Suppressor macrophage (primary cell): ENCODE measurements around the gene MTUS2.
"Not testable (repeated sequence)": the region's sequence is repeated elsewhere in the genome, so short reads cannot be mapped to it uniquely, and the experiment has no call there.

ENCODE experiments used
- DNase-seq, 4 experiments: peaks; one replicate each; pipeline ENCODE4 v3.0.0-alpha.2; 2020 to 2022

MTUS2 gene

GRCh38 chr13:29336356-29336755 lies 516.2 kb downstream of the MTUS2 start:
- DNase-seq: no peak

GRCh38 chr13:29339386-29340272 lies 519.5 kb downstream of the MTUS2 start:
- no peak for DNase-seq

- DNase-seq: not testable (repeated sequence)
These were observed 525.9 kb downstream of the MTUS2 start for GRCh38 chr13:29345860-29346582.

GRCh38 chr13:29355029-29355428 lies 534.9 kb downstream of the MTUS2 start:
- no peak for DNase-seq

- DNase-seq: no peak
These were observed 539.0 kb downstream of the MTUS2 start for GRCh38 chr13:29359181-29359580.

GRCh38 chr13:29361716-29362115 lies 541.6 kb downstream of the MTUS2 start:
- no peak for DNase-seq

GRCh38 chr13:29362849-29363604 lies 542.9 kb downstream of the MTUS2 start:
- peak; percentile 23 to 65 (median 52) for DNase-seq

- DNase-seq: peak; percentile 4 to 43 (median 12)
These were observed 549.1 kb downstream of the MTUS2 start for GRCh38 chr13:29369060-29369743.

GRCh38 chr13:29379281-29379680 lies 559.1 kb downstream of the MTUS2 start:
- DNase-seq: no peak

- DNase-seq: no peak
These were observed 559.7 kb downstream of the MTUS2 start for GRCh38 chr13:29379865-29380264.

- no peak for DNase-seq
These were observed 561.9 kb downstream of the MTUS2 start for GRCh38 chr13:29382021-29382420.

GRCh38 chr13:29383476-29383875 lies 563.3 kb downstream of the MTUS2 start:
- no peak for DNase-seq

- DNase-seq: no peak
These were observed 564.3 kb downstream of the MTUS2 start for GRCh38 chr13:29384466-29384865.

- DNase-seq: no peak
These were observed 564.7 kb downstream of the MTUS2 start for GRCh38 chr13:29384871-29385270.

GRCh38 chr13:29386246-29386645 lies 566.1 kb downstream of the MTUS2 start:
- DNase-seq: no peak

- DNase-seq: not testable (repeated sequence)
These were observed 570.5 kb downstream of the MTUS2 start for GRCh38 chr13:29390598-29390997.

GRCh38 chr13:29396446-29396845 lies 576.3 kb downstream of the MTUS2 start:
- DNase-seq: no peak

- DNase-seq: no peak
These were observed 577.1 kb downstream of the MTUS2 start for GRCh38 chr13:29397265-29397664.

- no peak for DNase-seq
These were observed 582.1 kb downstream of the MTUS2 start for GRCh38 chr13:29402166-29402636.

- DNase-seq: no peak
These were observed 585.3 kb downstream of the MTUS2 start for GRCh38 chr13:29405401-29405800.

- peak in 1 of 4 experiments; percentile 5 for DNase-seq
These were observed 591.3 kb downstream of the MTUS2 start for GRCh38 chr13:29411481-29411880.

- DNase-seq: no peak
These were observed 597.9 kb downstream of the MTUS2 start for GRCh38 chr13:29418026-29418425.
